Stimulated activated CD4-positive, alpha-beta T cell treated with anti-CD3 and anti-CD28 coated beads, Interleukin-2, amount 100 ng/mL, for 4 hours (primary cell): ENCODE measurements around the gene DLG4.
"Not testable (repeated sequence)": the region's sequence is repeated elsewhere in the genome, so short reads cannot be mapped to it uniquely, and the experiment has no call there.

ENCODE experiments used
- DNase-seq: peaks from one replicate; pipeline ENCODE4 v3.0.0-alpha.2; 2020; ENCODE audit warnings: low read depth

The DLG4 gene

GRCh38 chr17:7183433-7184090, 36.1 kb downstream of the DLG4 start:
- no peak for DNase-seq

DNA sequence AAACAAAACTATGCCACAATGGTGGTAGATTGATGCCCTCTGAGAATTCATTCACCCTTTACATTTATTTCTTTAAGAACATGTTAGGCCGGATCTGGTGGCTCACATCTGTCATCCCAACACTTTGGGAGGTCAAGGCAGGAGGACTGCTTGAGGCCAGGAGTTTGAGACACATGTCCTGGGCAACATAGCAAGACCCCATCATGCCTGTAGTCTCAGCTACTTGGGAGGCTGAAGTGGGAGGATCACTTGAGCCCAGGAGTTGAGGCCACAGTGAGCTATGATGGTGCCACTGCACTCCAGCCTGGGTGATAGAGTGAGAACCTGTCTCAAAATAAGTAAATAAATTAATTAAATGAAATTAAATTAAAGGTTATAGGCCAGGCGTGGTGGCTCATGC, 37.5 kb downstream of the DLG4 start:
- DNase-seq: not testable (repeated sequence)

DNA sequence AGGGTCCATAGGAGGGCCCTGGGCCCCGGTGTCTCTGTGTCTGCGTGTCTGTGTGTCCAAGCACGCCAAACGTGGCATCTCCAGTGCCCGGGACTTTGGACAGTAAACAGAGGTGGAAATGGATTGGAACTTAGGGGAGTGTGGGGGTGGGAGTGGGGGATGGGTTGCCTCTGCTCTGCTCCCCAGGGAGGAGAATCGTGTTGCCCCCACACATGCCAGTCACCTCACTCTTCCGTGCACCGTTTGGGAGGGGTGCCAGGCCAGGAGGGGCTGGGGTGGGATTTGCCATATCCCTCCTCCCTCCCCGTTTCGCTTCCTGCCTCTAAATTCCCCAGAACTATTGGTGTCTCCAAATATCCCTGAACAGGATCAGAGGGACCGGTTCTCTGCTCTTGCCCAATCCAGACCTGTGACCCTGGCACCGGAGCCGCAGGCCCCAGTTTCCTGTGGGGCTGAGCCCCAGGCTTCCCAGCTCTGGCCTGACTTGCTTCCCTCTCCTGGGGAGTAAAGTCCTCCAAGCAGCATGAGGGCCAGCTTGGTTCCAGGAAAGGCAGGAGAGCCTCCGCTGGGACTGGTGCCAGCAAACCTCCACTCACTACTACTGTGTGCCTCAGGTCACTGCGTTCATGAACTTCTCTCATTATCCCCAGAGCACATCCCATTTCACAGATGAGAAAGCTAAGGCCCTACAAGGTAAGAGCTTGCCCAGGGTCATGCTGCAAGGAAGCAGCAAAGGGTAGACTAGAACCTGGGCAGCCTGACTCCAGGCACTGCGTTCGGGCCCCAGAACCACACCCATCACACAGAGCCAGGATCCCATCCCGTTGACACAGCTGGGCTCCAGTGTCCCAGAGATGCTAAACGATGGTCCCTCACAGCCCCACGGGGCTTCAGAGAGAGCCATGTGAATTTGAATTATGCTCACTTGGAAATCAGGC, 40.0 kb downstream of the DLG4 start, which contains the start of gene ASGR1:
TSS of gene ASGR1 (minus strand) at position 54 of the 938 bp plus-strand sequence. CDS start 807 bp downstream, outside the sequence.
- DNase-seq: no peak

- DNase-seq: no peak
Measured at GRCh38 chr17:7178973-7179316, 40.7 kb downstream of the DLG4 start.

- DNase-seq: no peak
Measured at GRCh38 chr17:7177954-7178477, 41.6 kb downstream of the DLG4 start.

- DNase-seq: peak; percentile 56
Measured at GRCh38 chr17:7177191-7177953, 42.3 kb downstream of the DLG4 start.

- DNase-seq: no peak
Measured at GRCh38 chr17:7176841-7177190, 42.8 kb downstream of the DLG4 start.

DNA sequence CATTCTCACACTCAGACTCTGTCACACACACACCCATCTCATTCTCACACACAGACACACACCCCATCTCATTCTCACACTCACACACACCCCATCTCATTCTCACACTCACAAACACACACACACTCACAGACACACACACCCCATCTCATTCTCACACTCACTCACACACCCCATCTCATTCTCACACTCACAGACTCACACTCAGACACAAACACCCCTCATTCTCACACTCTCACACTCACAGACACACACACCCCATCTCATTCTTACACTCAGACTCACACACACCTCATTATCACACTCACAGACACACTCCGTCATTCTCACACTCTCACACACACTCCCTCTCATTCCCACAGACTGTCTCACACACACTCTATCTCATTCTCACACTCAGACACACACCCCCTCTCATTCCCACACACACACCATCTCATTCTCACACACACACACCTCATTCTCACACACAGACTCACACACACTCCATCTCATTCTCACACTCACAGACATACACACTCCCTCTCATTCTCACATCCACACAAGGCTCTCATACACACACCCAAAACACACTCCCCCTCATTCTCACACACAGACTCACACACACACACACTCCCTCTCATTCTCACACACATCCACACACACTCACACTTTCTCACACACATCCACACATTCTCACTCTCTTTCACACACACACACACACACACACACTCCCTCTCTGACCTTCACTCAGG, 43.4 kb downstream of the DLG4 start:
- DNase-seq: no peak

GRCh38 chr17:7175330-7175733, 44.3 kb downstream of the DLG4 start:
- DNase-seq: no peak

DNA sequence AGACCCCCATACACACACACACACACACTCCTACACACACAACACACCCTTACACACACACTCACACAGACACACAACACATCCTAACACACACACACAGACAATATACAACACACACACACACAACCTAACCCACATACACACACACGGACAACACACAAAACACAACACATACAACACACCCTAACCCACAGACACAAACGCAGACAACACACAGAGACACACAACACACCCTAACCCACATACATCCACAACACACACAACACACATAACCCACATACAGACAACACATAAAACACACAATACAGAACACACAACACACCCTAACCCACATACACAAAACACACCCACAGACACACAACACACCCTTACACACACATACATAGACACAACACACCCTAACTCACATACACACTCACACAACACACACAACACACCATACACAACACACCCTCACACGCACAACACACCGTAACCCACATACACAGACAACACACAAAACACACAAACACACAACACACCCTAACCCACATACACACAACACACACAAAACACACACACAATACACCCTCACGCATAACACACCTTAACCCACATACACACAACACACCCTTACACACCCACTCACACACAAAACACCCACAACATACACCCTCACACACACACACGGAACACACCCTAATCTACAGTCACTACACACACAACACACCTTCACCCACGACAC, 44.9 kb downstream of the DLG4 start:
- DNase-seq: no peak

GRCh38 chr17:7173687-7174602, 45.7 kb downstream of the DLG4 start:
- no peak for DNase-seq

DNA sequence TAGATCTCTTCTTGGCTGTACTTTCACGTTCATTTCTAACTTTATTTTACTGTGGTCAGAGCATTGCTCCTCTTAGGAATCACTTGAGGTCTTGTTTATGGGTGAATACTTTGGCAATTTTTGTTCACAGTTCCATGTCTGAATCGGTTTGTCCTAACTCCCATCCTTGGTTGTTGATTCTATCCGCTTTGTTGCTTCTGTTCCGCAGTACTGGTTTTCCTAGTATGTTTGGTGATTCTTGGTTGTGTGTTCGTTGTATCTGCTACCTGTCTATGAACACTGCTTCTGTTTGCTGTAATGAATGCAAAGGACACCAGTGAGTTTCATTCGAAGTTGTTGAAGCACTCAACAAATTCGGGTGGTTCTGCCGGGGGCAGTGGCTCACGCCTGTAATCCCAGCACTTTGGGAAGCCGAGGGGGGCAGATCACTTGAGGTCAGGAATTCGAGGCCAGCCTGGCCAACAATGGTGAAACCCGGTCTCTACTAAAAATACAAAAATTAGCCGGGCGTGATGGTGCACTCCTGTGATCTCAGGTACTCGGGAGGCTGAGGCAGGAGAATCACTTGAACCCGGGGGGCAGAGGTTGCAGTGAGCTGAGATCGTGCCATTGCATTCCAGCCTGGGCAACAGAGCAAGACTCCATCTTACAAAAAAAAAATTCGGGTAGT, 47.0 kb downstream of the DLG4 start:
- not testable (repeated sequence) for DNase-seq

GRCh38 chr17:7169565-7169908, 50.1 kb downstream of the DLG4 start:
- DNase-seq: not testable (repeated sequence)

DNA sequence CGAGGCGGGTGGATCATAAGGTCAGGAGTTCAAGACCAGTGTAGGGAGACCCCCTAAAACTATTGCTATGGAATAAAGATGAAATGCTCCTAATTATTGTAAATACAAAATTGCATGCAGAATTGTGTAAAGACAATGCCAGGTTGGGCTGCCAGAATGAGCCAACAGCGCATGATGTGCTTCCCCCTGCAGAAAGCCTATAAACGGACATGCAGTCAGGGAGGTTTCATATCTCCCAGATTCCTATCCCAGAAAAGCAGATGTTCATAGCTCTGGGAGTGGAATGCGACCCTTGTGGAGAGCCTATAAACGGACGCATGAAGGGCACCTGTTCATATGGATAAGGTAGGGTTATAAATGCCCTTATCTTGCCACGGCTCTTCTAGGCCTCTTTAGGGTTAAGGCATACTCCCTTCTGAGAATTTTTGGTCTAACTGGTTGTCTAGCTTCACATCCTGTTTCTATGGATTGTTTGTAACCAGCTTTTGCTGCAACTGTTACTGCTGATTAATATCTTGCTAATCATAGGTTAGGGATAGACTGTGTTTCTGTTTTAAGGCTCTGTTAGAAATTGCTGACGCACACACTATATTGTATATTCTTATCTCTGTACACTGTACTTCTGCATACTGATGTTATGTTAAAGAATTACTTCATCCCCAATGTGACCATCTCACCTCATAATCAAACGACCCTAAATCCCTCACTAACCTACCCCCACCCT, 50.6 kb downstream of the DLG4 start:
- not testable (repeated sequence) for DNase-seq

GRCh38 chr17:7167832-7168231, 51.8 kb downstream of the DLG4 start:
- DNase-seq: no peak

- DNase-seq: no peak
Measured at GRCh38 chr17:7166873-7167272, 52.8 kb downstream of the DLG4 start.

GRCh38 chr17:7159571-7159970, 60.1 kb downstream of the DLG4 start:
- not testable (repeated sequence) for DNase-seq

- DNase-seq: not testable (repeated sequence)
Measured at GRCh38 chr17:7158424-7158823, 61.2 kb downstream of the DLG4 start.
